HG02938 (cell line): Measurements from ENCODE around the gene BRD7.

Experiments used
- ATAC-seq: cut with Tn5 transposase; IDR thresholded peaks from one replicate; pipeline ENCODE4 v1.9.1; 2021; ENCODE audit warnings: mild to moderate bottlenecking, moderate library complexity; ENCODE audit not compliant: unreplicated experiment

BRD7 gene

DNA sequence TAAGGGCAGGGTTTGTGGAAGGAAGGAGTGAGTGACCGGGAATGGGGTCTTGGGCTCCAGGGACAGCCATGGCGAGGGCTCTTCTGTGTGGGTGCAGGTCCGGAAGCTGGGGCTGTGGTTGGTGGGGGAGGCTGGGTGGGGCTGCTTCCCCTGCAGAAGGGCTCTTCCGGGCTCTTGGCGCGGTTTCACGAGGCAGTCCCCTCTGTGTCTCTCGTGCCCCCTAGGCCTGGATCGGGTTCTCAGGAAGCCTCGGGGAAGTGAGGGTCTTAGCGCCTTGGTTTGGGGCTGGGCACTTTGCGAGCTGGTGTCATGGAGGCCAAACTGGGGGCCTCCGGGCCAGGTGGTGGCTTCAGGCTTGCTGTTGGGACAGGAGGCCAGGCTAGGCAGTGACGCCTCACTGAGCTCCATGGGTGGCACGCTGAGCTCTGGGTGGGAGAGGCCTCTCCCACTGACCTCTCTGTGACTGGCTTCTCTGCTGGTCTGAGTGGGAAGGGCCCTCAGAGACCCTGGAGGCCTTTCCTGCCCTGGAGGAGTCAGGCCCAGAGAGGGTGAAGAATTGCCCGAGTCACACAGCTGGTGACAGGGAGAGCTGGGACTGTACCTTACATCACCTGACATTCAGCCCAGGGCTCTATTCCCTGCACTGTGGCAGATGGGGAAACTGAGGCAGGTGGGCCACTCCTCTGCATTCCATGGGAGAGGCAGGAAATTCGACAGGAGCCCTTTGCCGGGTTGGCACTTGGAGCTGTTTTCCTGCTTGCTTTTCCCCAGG is 94.3 kb downstream of the BRD7 start:
- peak; percentile 30 for ATAC-seq

GRCh38 chr16:50273888-50274325 is 94.9 kb downstream of the BRD7 start:
- peak; percentile 66 for ATAC-seq

DNA sequence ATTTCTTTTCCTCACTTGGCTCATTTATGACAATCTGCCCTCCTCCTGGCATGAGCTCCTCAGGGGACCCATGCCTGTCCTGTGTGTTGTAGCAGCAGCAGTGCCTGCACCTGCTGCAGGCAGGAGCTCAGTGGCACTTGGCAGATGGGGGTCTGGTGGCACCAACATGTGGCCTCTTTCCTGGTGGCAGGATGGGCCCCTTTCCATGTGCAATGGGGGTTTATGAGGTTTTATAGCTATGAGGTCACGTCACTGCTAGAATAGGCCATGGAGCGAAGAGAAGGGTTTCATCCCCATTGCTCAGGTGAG is 95.5 kb downstream of the BRD7 start:
- ATAC-seq: no peak

- ATAC-seq: no peak
Measured at GRCh38 chr16:50272687-50273381, 96.0 kb downstream of the BRD7 start.

DNA sequence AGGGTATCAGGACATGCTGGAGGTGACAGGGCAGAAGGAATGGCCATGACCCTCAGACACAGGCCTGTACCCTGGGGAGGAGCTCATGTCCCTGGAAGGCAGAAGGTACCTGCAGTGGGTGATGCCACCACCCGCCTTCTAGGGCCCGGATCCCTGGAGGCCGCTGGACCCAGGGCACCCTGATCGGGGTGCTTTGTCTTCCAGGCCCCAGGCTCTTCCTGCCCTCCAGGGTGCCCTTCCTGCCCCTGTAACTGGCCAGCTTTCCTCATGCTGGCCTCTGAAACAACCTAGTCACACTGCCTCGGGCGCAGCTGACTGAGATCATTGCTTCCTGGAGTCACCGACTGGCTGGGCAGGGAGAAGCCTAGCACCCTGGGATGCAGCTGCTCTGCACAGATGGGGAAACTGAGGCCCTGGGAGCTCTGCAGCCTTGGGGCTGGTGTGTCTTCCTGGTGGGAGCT is 96.6 kb downstream of the BRD7 start:
- no peak for ATAC-seq

- no peak for ATAC-seq
Measured at GRCh38 chr16:50271148-50272041, 97.4 kb downstream of the BRD7 start.

- ATAC-seq: no peak
Measured at GRCh38 chr16:50270510-50271147, 98.2 kb downstream of the BRD7 start.

DNA sequence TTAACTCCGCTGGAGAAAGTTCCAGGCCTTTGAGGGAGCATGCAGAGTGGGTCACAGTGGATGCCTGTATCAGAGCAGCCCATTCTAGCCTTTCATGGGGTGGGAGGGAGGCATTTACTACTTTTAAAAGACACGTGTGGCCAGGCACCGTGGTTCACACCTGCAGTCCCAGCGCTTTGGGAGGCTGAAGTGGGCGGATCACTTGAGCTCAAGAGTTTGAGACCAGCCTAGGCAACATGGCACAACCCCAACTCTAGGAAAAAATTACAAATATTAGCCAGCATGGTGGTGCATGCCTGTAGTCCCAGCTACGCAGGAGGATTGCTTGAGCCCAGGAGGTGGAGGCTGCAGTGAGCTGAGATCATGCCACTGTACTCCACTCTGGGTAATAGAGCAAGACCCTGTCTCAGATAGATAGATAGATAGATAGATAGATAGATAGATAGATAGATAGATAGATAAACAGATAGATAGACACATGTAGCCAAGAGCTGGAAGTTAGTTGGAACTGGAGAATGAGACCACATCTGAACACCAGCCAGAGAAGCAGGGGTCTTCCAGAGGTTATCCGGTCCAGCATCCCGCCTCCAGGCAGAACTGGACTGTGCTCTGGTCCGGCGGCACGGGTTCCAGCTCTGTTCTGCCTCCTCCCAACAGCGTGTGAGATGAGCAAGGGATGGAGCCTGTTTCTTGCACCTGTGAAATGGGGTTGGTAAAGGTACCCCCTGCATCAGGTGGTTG is 98.8 kb downstream of the BRD7 start:
- ATAC-seq: no peak

DNA sequence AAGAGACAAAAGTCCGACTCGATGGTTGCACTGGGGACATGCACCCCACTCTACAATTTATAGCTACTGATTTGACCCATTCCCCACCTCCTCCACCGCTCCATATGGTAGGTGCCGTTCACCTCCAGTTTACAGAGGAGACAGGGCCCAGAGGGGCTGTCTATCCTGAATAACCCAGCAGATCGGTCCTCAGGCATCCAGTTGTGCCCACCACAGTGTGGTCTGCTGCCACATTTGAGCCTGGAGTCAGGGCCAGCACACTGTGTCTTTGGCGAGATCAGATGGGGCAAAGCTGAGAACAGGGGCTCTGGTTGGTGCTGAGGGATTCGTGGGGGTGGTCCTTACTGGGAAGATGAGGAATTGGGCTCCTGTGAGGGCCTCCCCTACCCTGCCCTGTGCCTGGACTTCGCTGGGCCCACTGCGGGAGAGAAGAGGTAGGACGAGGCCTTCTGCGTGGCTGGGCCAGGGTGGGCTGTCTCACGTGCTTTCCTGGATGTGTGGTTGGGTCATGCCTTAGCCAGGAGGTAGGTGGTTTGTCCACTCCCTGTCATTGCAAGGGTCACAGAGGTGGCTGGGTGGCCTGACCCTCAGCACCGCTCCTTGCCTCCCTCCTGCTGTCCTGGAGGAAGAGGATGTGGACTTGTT is 99.6 kb downstream of the BRD7 start:
- ATAC-seq: no peak

DNA sequence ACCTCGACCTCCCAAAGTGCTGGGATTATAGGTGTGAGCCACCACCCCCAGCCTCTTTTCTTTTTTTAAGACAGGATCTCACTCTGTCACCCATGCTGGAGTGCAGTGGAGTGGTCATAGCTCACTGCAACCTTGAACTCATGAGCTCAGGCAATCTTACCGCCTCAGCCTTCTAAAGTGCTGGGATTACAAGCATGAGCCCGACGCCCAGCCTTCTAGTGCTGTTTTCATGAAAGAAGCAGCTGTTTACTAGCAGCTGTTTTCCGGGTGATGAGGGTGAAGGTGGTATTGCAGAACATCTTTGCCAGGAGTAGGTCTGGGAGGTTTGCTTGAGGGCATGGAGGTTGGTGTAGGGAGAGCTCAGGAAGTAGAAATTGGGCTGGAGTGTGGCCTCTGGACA is 100.4 kb downstream of the BRD7 start:
- ATAC-seq: no peak

DNA sequence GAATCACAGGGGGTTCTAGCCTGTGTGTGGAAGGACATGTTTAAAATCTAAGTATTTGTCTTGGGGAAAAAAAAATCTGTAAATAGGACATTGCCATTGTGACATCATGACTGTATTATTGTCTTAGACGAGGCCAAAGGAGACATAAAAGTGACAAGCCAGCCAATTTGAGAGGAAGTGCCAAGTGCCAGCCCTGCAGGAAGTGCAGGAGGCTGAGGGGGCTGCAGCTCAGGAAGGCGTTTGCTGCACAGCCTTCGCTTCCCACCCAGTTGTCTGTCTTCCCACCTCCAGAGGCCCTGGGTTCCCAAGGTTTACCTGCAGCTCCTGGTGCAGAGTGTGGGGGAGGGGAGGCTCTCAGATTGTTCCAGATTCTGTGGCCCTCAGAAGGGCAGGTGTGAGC is 101.1 kb downstream of the BRD7 start:
- ATAC-seq: no peak

- ATAC-seq: no peak
Measured at GRCh38 chr16:50267151-50267631, 101.6 kb downstream of the BRD7 start.

GRCh38 chr16:50266337-50267091 is 102.3 kb downstream of the BRD7 start, which contains the start of gene ADCY7:
Gene ADCY7, plus strand, starts transcription at chr16:50266551. Its CDS starts 21,629 bp downstream, at chr16:50288180.
- ATAC-seq: peak; percentile 75
